ENCODE data around the gene ARPC1B. TPM values are rescaled to one million over a fixed set of nuclear protein-coding genes. Genes with fewer than 3 reads are reported as not detected.

ARPC1B gene
- total and polyA plus RNA-seq, 4 donors, result 43.9 to 182 (median 112) TPM

GRCh38 chr7:99392046-99392445 lies 17.5 kb downstream of the ARPC1B start:
- no peak for DNase-seq (ENCODE audit: low spot score)
- no peak overlapping the region for H3K27ac ChIP-seq (ENCODE audit: low read depth in 1 of 2, low read length in 2 of 2)
- no peak overlapping the region for H3K9ac ChIP-seq (ENCODE audit: low read depth in 1 of 2, low read length in 2 of 2)
- WGBS, result 86% methylated on average over 8 of the region's 8 CpGs
- no peak overlapping the region for H3K4me3 ChIP-seq (ENCODE audit: low read depth in 1 of 3, low read length in 3 of 3)
- peaks cover 9 to 36% (median 10%) of the 10 kb centered on the region in 4 donors for H3K36me3 ChIP-seq (ENCODE audit: control insufficient read depth in 4 of 4, insufficient read depth in 3 of 4, low read depth in 1 of 4, low read length in 3 of 4)
- H3K4me1 ChIP-seq (ENCODE audit: control insufficient read depth in 4 of 4, insufficient read depth in 4 of 4, low read length in 3 of 4), result peaks cover 8 to 30% (median 18%) of the 10 kb centered on the region in 4 donors
- TF ChIP-seq REST (IDR thresholded peaks at IDR 0.05), result no peak
- no peak for TF ChIP-seq CTCF (IDR thresholded peaks at IDR 0.05; ENCODE audit: low read depth, low read length, missing input control)
- TF ChIP-seq RXRA (IDR thresholded peaks at IDR 0.05), result no peak
- no peak for TF ChIP-seq EGR1 (IDR thresholded peaks at IDR 0.05; ENCODE audit: low read depth in 2 of 2)
- TF ChIP-seq FOXA2 (IDR thresholded peaks at IDR 0.05), result no peak
- no peak for TF ChIP-seq SP1 (IDR thresholded peaks at IDR 0.05)
- TF ChIP-seq GABPA (IDR thresholded peaks at IDR 0.05 in 1 of 2, conservative IDR thresholded peaks at IDR 0.05 in 1 of 2), result no peak
- TF ChIP-seq JUND (IDR thresholded peaks at IDR 0.05), result no peak
- no peak for TF ChIP-seq TAF1 (conservative IDR thresholded peaks at IDR 0.05)
- no peak for TF ChIP-seq MAX (IDR thresholded peaks at IDR 0.05)
- no peak for TF ChIP-seq NR2F2 (IDR thresholded peaks at IDR 0.05)
- TF ChIP-seq RAD21 (IDR thresholded peaks at IDR 0.05), result no peak
- TF ChIP-seq HNF4G (IDR thresholded peaks at IDR 0.05), result no peak
- TF ChIP-seq FOXA1 (IDR thresholded peaks at IDR 0.05), result no peak
- no peak for TF ChIP-seq HNF4A (conservative IDR thresholded peaks at IDR 0.05)
- TF ChIP-seq ATF3 (IDR thresholded peaks at IDR 0.05), result no peak
- TF ChIP-seq ZBTB33 (IDR thresholded peaks at IDR 0.05), result no peak
- no peak for TF ChIP-seq YY1 (IDR thresholded peaks at IDR 0.05)
- no peaks in the 10 kb centered on the region for H3K9me3 ChIP-seq (ENCODE audit: control insufficient read depth in 4 of 4, low read length in 3 of 4)
- no peaks in the 10 kb centered on the region for H3K27me3 ChIP-seq (ENCODE audit: control insufficient read depth in 4 of 4, insufficient read depth in 4 of 4, low read length in 3 of 4)

Data from liver (tissue), 9 donors.